CD4-positive, alpha-beta memory T cell (primary cell): ENCODE data around the gene GPBP1. TPM values are rescaled to one million over a fixed set of nuclear protein-coding genes. Genes with fewer than 3 reads are reported as not detected.
A peak's percentile ranks its signal among the peaks of the same experiment; 100 is the strongest.
"Not testable (repeated sequence)": the region's sequence is repeated elsewhere in the genome, so short reads cannot be mapped to it uniquely, and the experiment has no call there.

ENCODE experiments used
- CTCF ChIA-PET: fragments of 350-600 bp; sonication (Branson Sonifier 250); formaldehyde crosslinking; loops from one replicate; lab custom pipeline; 2021; ENCODE audit warnings: inconsistent platforms; ENCODE audit not compliant: partially characterized antibody; lab: Charles Lee
- POLR2A ChIA-PET: fragments of 350-600 bp; sonication (Branson Sonifier 250); formaldehyde crosslinking; loops from one replicate; lab custom pipeline; 2021; ENCODE audit not compliant: partially characterized antibody; lab: Charles Lee
- DNase-seq, 5 donors: peaks; one replicate each; pipeline versions ENCODE4 v3.0.0 to v3.0.0-alpha.2; 2020 to 2022; ENCODE audit warnings: mixed read lengths in 1 of 5
- H3K27ac ChIP-seq: one replicate; pipeline ENCODE4 v1.7.0; 2013; ENCODE audit warnings: low read depth, low read length
- H3K27me3 ChIP-seq: 2 replicates; pipeline ENCODE4 v1.7.0; 2013; ENCODE audit warnings: mild to moderate bottlenecking, low read length, moderate library complexity; ENCODE audit not compliant: insufficient read depth
- H3K36me3 ChIP-seq: 2 replicates; pipeline ENCODE4 v1.7.0; 2013; ENCODE audit warnings: mild to moderate bottlenecking, low read length, moderate library complexity; ENCODE audit not compliant: insufficient read depth
- H3K4me1 ChIP-seq: 2 replicates; pipeline ENCODE4 v1.7.0; 2013; ENCODE audit warnings: mild to moderate bottlenecking, low read length, moderate library complexity; ENCODE audit not compliant: insufficient read depth
- H3K4me3 ChIP-seq, 2 donors: one replicate each; pipeline ENCODE4 v1.7.0; 2013; ENCODE audit warnings: low read length in 2 of 2, mild to moderate bottlenecking in 1 of 2
- H3K9me3 ChIP-seq, 2 donors: one replicate each; pipeline ENCODE4 v1.7.0; 2013; ENCODE audit warnings: low read length in 2 of 2, control low read depth in 1 of 2; ENCODE audit not compliant: control insufficient read depth in 1 of 2
- H3K27ac Mint-ChIP-seq, 7 donors: one replicate each; pipeline ENCODE4 v1.8.0; 2020 to 2021; ENCODE audit warnings: mixed read lengths in 7 of 7, mild to moderate bottlenecking in 6 of 7, inconsistent platforms in 3 of 7, moderate library complexity in 3 of 7
- H3K27me3 Mint-ChIP-seq, 2 donors: one replicate each; pipeline ENCODE4 v1.8.0; 2020 to 2021; ENCODE audit warnings: mixed read lengths in 2 of 2
- H3K36me3 Mint-ChIP-seq, 2 donors: one replicate each; pipeline ENCODE4 v1.8.0; 2020 to 2021; ENCODE audit warnings: mixed read lengths in 2 of 2, inconsistent platforms in 1 of 2, mild to moderate bottlenecking in 1 of 2
- H3K4me1 Mint-ChIP-seq, 4 donors: one replicate each; pipeline ENCODE4 v1.8.0; 2020 to 2021; ENCODE audit warnings: mixed read lengths in 4 of 4, mild to moderate bottlenecking in 1 of 4
- H3K4me3 Mint-ChIP-seq, 8 donors: one replicate each; pipeline ENCODE4 v1.8.0; 2020 to 2021; ENCODE audit warnings: mixed read lengths in 8 of 8, mild to moderate bottlenecking in 7 of 8, moderate library complexity in 6 of 8, inconsistent platforms in 3 of 8
- H3K9me3 Mint-ChIP-seq, 8 donors: one replicate each; pipeline ENCODE4 v1.8.0; 2020 to 2021; ENCODE audit warnings: mixed read lengths in 8 of 8, mild to moderate bottlenecking in 5 of 8, inconsistent platforms in 3 of 8, moderate library complexity in 1 of 8
- intact Hi-C: fragments of 100-400 bp; cut with micrococcal nuclease; formaldehyde crosslinking; loops from one replicate; pipeline ENCODE4 v1.15.1; 2023
- polyA plus RNA-seq, 2 donors: library from polyadenylated mRNA; unstranded; fragments of 300-500 nt; fragmentation: Illumina TruSeq; gene quantifications; one replicate each; pipeline ENCODE4 v1.2.3, GENCODE V29; 2021
- total RNA-seq, 2 experiments: library from RNA; stranded (reverse); gene quantifications; one replicate each; pipeline ENCODE4 v1.2.3, GENCODE V29; 2021

GPBP1 gene
- total and polyA plus RNA-seq, 4 experiments from 2014 or later, result 92.1 to 137 (median 120) TPM

DNA sequence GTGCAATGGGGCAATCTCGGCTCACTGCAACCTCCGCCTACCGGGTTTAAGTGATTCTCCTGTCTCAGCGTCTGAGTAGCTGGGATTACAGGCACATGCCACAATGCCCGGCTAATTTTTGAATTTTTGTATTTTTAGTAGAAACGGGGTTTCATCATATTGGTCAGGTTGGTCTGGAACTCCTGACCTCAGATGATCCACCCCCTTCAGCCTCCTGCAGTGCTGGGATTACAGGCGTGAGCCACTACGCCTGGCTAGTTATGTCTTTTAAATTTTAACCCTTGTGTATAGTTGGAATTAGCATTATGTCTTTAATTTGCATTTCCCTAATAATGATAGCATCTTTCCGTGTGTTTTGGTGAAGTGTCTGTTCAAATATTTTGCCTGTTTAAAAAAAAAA lies 11.5 kb downstream of the GPBP1 start:
- CTCF ChIA-PET, result no interaction called here

DNA sequence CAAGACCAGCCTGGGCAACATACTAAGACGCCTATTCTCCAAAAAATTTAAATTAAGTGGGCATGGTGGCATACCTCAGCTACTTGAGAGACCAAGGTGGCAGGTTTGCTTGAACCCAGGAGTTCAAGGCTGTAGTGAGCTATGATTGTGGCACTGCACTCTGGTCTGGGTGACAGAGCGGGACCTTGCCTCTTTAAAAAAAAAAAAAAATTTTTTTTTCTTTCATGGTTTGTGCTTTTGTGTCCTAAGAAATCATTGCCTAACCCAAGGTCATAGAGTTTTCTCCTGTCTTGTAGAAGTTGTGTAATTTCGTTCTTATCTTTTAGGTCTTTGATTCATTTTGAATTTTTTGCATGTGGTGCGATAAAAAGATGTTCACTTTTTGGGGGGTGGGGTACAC lies 12.3 kb downstream of the GPBP1 start:
- intact Hi-C loops, result no loop called here
- Histone ChIP-seq H3K27ac (no peak overlapping the region), H3K27me3 (no peaks in the 10 kb centered on the region), H3K4me3 (no peak overlapping the region), H3K4me1 (peaks cover 99% of the 10 kb centered on the region), H3K9me3 (no peaks in the 10 kb centered on the region), H3K36me3 (peaks cover 3% of the 10 kb centered on the region)
- no peaks in the 10 kb centered on the region for H3K27me3 Mint-ChIP-seq
- H3K9me3 Mint-ChIP-seq, result no peaks in the 10 kb centered on the region
- H3K27ac Mint-ChIP-seq, result peak overlapping the region in 4 of 7 donors; percentile 35 to 80 (median 74)
- POLR2A ChIA-PET, result interaction anchor here (0.9 kb wide), 1 partner anchor 13 kb away, joined by 3 read pairs; the partner anchor contains the start of gene GPBP1
- DNase-seq, result no peak
- peaks cover 13 to 42% of the 10 kb centered on the region in 2 donors for H3K36me3 Mint-ChIP-seq
- CTCF ChIA-PET, result no interaction called here
- H3K4me3 Mint-ChIP-seq, result peak overlapping the region in 7 of 8 donors; percentile 22 to 77 (median 56)
- peaks cover 52 to 87% (median 68%) of the 10 kb centered on the region in 4 donors for H3K4me1 Mint-ChIP-seq

More for the DNA sequence above, 11.5 kb downstream of the GPBP1 start:
- H3K27me3 Mint-ChIP-seq, result no peaks in the 10 kb centered on the region
- peaks cover 13 to 48% of the 10 kb centered on the region in 2 donors for H3K36me3 Mint-ChIP-seq
- H3K27ac Mint-ChIP-seq, result peak overlapping the region in 2 of 7 donors; percentile 36 to 60
- no peak for DNase-seq
- Histone ChIP-seq H3K27me3 (no peaks in the 10 kb centered on the region), H3K4me3 (no peak overlapping the region), H3K4me1 (peaks cover 99% of the 10 kb centered on the region), H3K9me3 (no peaks in the 10 kb centered on the region), H3K36me3 (peaks cover 3% of the 10 kb centered on the region), H3K27ac (no peak overlapping the region)
- H3K4me3 Mint-ChIP-seq, result peak overlapping the region; percentile 27 to 77 (median 46)
- peaks cover 58 to 90% (median 72%) of the 10 kb centered on the region in 4 donors for H3K4me1 Mint-ChIP-seq
- H3K9me3 Mint-ChIP-seq, result no peaks in the 10 kb centered on the region
- intact Hi-C loops, result no loop called here
- POLR2A ChIA-PET, result no interaction called here

DNA sequence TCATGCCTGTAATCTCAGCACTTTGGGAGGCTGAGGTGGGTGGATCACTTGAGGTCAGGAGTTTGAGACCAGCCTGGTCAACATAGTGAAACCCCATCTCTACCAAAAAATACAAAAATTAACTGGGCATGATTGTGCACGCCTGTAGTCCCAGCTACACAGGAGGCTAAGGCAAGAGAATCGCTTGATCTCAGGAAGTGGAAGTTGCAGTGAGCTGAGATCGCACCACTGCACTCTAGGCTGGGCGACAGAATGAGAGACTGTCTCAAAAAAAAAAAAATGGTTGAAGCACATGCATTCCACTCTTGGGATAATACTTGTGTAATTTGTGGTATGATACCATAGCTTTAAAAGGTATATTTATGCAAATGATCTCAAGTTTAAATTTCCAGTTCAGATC lies 14.1 kb downstream of the GPBP1 start:
- POLR2A ChIA-PET, result interaction anchor here (1.7 to 2.2 kb wide), 3 partner anchors 8 to 14 kb away, joined by 6 to 11 read pairs (median 6); partner anchors contain the start of gene GPBP1
- H3K27ac Mint-ChIP-seq, result peak overlapping the region; percentile 17 to 80 (median 69)

DNA sequence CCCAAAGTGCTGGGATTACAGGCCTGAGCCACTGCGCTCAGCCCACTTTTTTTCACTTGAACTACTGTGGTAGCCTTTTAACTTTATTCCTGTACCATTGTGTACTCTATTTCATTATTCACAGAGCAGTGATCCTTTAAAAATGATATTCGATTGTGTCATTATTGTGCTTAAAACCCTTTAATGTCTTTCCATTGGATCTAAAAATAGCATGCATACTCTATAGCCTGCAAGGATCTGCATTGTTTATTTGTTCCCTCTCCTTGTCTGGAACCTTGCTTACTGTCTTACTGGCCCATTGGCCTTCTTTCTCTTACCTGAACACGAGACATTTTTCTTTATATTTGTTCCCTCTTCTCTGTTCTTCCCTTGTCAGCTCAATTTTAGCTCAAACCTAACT lies 15.7 kb downstream of the GPBP1 start:
- peaks cover 26 to 54% of the 10 kb centered on the region in 2 donors for H3K36me3 Mint-ChIP-seq
- peak overlapping the region in 2 of 7 donors; percentile 10 to 50 for H3K27ac Mint-ChIP-seq
- intact Hi-C loops, result no loop called here
- no peak overlapping the region for H3K4me3 ChIP-seq
- ChIA-PET POLR2A (interaction anchor here (1.3 kb wide), 1 partner anchor 16 kb away, joined by 4 read pairs; the partner anchor contains the start of gene GPBP1), CTCF (interaction anchor here (0.8 to 1.9 kb wide), 2 partner anchors 52 to 289 kb away, joined by 6 read pairs; no protein-coding TSS in a partner anchor)
- H3K9me3 Mint-ChIP-seq, result no peaks in the 10 kb centered on the region
- no peak for DNase-seq
- H3K27me3 ChIP-seq, result no peaks in the 10 kb centered on the region
- peaks cover 51 to 96% (median 80%) of the 10 kb centered on the region in 4 donors for H3K4me1 Mint-ChIP-seq
- peaks cover 96% of the 10 kb centered on the region for H3K4me1 ChIP-seq
- H3K36me3 ChIP-seq, result peaks cover 3% of the 10 kb centered on the region
- H3K4me3 Mint-ChIP-seq, result peak overlapping the region in 5 of 8 donors; percentile 33 to 77 (median 45)
- no peaks in the 10 kb centered on the region for H3K9me3 ChIP-seq
- H3K27me3 Mint-ChIP-seq, result no peaks in the 10 kb centered on the region
- H3K27ac ChIP-seq, result no peak overlapping the region

More for the DNA sequence above, 14.1 kb downstream of the GPBP1 start:
- H3K27me3 ChIP-seq, H3K27ac ChIP-seq, H3K27me3 Mint-ChIP-seq, DNase-seq, H3K36me3 ChIP-seq, H3K9me3 ChIP-seq, H3K9me3 Mint-ChIP-seq, H3K4me3 ChIP-seq: not testable (repeated sequence)
- peaks cover 54 to 90% (median 76%) of the 10 kb centered on the region in 4 donors for H3K4me1 Mint-ChIP-seq
- intact Hi-C loops, result loop anchor here (1.0 kb wide), 1 partner anchor 13 kb away; no protein-coding TSS in a partner anchor
- peaks cover 21 to 50% of the 10 kb centered on the region in 2 donors for H3K36me3 Mint-ChIP-seq
- CTCF ChIA-PET, result interaction anchor here (1.9 kb wide), 1 partner anchor 287 kb away, joined by 6 read pairs; no protein-coding TSS in a partner anchor
- H3K4me3 Mint-ChIP-seq, result peak overlapping the region in 7 of 8 donors; percentile 52 to 77 (median 69)
- peaks cover 99% of the 10 kb centered on the region for H3K4me1 ChIP-seq

DNA sequence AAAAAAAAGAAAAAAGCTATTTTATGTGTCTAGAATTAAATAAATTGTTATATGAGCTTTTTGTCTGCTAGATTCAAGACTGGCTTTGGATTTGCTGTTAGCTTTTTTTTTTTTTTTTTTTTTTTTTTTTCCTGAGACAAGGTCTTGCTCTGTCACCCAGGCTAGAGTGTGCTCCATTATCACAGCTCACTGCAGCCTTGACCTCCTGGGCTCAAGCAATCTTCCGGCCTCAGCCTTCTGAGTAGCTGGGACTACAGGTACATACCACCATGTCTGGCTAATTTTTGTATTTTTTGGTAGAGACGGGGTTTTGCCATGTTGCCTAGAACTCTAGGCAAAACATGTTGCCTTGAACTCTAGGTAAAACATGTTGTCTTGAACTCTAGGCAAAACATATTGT lies 16.7 kb downstream of the GPBP1 start:
- no peak for DNase-seq
- Mint-ChIP-seq H3K4me3 (no peak overlapping the region), H3K4me1 (peaks cover 44 to 96% (median 80%) of the 10 kb centered on the region in 4 donors), H3K36me3 (peaks cover 27 to 55% of the 10 kb centered on the region in 2 donors), H3K9me3 (no peaks in the 10 kb centered on the region), H3K27ac (peak overlapping the region in 2 of 7 donors; percentile 80 to 82), H3K27me3 (no peaks in the 10 kb centered on the region)
- no peak overlapping the region for H3K4me3 ChIP-seq
- no peaks in the 10 kb centered on the region for H3K27me3 ChIP-seq
- no peak overlapping the region for H3K27ac ChIP-seq
- peaks cover 94% of the 10 kb centered on the region for H3K4me1 ChIP-seq
- H3K36me3 ChIP-seq, result peaks cover 3% of the 10 kb centered on the region
- ChIA-PET CTCF (interaction anchor here (0.6 to 1.3 kb wide), 5 partner anchors 11 to 290 kb away, joined by 3 to 6 read pairs (median 3); no protein-coding TSS in a partner anchor), POLR2A (interaction anchor here (0.7 to 1.3 kb wide), 3 partner anchors 17 to 1936 kb away, joined by 3 to 4 read pairs (median 3); partner anchors contain the start of gene GPBP1)
- intact Hi-C loops, result no loop called here
- H3K9me3 ChIP-seq, result no peaks in the 10 kb centered on the region

DNA sequence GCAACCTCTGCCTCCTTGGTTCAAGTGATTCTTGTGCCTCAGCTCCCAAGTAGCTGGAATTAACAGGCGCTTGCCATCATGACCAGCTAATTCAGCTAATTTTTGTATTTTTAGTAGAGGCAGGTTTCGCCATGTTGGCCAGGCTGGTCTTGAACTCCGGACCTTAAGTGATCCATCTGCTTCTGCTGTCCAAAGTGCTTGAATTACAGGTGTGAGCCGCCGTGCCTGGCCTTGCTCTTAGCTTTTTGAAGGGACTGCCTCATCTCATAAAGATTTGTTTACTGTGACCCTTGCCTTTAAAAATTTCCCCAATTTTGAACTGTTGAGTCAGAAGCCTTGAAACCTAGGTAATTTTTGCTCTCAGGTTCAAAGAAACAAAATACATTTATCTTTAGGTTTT lies 17.3 kb downstream of the GPBP1 start:
- H3K4me3 Mint-ChIP-seq, result peak overlapping the region in 2 of 8 donors; percentile 17 to 31
- intact Hi-C loops, result no loop called here
- no peaks in the 10 kb centered on the region for H3K27me3 Mint-ChIP-seq
- peak overlapping the region in 3 of 7 donors; percentile 13 to 82 (median 42) for H3K27ac Mint-ChIP-seq
- peaks cover 45 to 95% (median 79%) of the 10 kb centered on the region in 4 donors for H3K4me1 Mint-ChIP-seq
- Histone ChIP-seq H3K4me3 (no peak overlapping the region), H3K9me3 (no peaks in the 10 kb centered on the region), H3K36me3 (peaks cover 3% of the 10 kb centered on the region), H3K4me1 (peaks cover 88% of the 10 kb centered on the region), H3K27ac (no peak overlapping the region), H3K27me3 (no peaks in the 10 kb centered on the region)
- peaks cover 25 to 53% of the 10 kb centered on the region in 2 donors for H3K36me3 Mint-ChIP-seq
- DNase-seq, result no peak
- POLR2A ChIA-PET, result interaction anchor here (0.7 to 1.0 kb wide), 2 partner anchors 16 to 70 kb away, joined by 3 to 4 read pairs; no protein-coding TSS in a partner anchor
- CTCF ChIA-PET, result interaction anchor here (0.8 to 1.3 kb wide), 6 partner anchors 11 to 289 kb away, joined by 3 to 6 read pairs (median 4); no protein-coding TSS in a partner anchor
- no peaks in the 10 kb centered on the region for H3K9me3 Mint-ChIP-seq

DNA sequence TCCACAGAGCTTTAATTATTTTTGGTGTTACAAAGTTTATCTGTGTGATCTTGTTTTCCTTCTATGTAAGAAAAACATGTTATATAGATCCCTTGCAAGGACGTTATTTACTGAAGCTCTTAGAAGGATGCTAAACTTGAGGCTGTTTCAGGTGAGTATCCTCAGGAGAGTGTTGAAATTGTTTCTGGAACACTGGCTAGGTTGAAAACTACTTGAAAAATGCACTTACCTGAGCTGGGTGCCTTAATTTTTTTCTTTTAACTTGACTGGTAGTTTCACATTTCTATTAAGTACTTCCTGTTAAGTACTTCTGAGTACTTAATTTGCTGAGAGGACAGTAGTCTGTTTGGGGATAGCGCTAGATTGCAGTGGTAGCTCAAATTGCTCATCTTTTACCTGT lies 18.1 kb downstream of the GPBP1 start:
- Histone ChIP-seq H3K4me1 (peaks cover 80% of the 10 kb centered on the region), H3K36me3 (peaks cover 3% of the 10 kb centered on the region), H3K4me3 (no peak overlapping the region), H3K27me3 (no peaks in the 10 kb centered on the region), H3K27ac (peak overlapping the region; percentile 9), H3K9me3 (no peaks in the 10 kb centered on the region)
- peaks cover 41 to 89% (median 72%) of the 10 kb centered on the region in 4 donors for H3K4me1 Mint-ChIP-seq
- no peaks in the 10 kb centered on the region for H3K9me3 Mint-ChIP-seq
- H3K36me3 Mint-ChIP-seq, result peaks cover 25 to 51% of the 10 kb centered on the region in 2 donors
- peak overlapping the region; percentile 48 to 84 (median 78) for H3K27ac Mint-ChIP-seq
- intact Hi-C loops, result no loop called here
- peak overlapping the region in 4 of 8 donors; percentile 23 to 81 (median 60) for H3K4me3 Mint-ChIP-seq
- no peak for DNase-seq
- POLR2A ChIA-PET, result interaction anchor here (0.6 to 1.0 kb wide), 2 partner anchors 16 to 287 kb away, joined by 3 to 4 read pairs; no protein-coding TSS in a partner anchor
- H3K27me3 Mint-ChIP-seq, result no peaks in the 10 kb centered on the region
- CTCF ChIA-PET, result interaction anchor here (1.1 to 1.2 kb wide), 4 partner anchors 13 to 290 kb away, joined by 3 to 5 read pairs (median 4); no protein-coding TSS in a partner anchor
